ENCODE measurements around the gene PIGB. TPM values are rescaled to one million over a fixed set of nuclear protein-coding genes. Genes with fewer than 3 reads are reported as not detected.

PIGB gene
- total and polyA plus RNA-seq, 2 of the 13 experiments (the other 11 are each of a cell fraction or from before 2014, with no cell fraction given), result 14.5 to 19.1 TPM

- FAIRE-seq, result no peak
- ChIA-PET POLR2A (no interaction called here), CTCF (ENCODE audit: low intra/inter-chr PET ratio, low total read pairs) (no interaction called here)
- Histone ChIP-seq H3K9ac (ENCODE audit: insufficient read depth, low read depth, low read length) (no peak overlapping the region), H4K20me1 (ENCODE audit: insufficient read depth, low read length) (no peaks in the 10 kb centered on the region), H3K4me3 (replicated peaks in 1 of 3; ENCODE audit: insufficient read depth in 1 of 3, low read depth in 2 of 3, low read length in 3 of 3) (no peak overlapping the region), H3K9me3 (ENCODE audit: low read length) (no peaks in the 10 kb centered on the region), H3K4me2 (ENCODE audit: low read depth, low read length) (no peak overlapping the region), H3K79me2 (ENCODE audit: insufficient read depth, low read length) (no peaks in the 10 kb centered on the region), H3K27ac (ENCODE audit: extremely low read length, insufficient read depth, low read length) (no peak overlapping the region), H3K27me3 (ENCODE audit: control insufficient read depth in 1 of 2, insufficient read depth in 2 of 2, low read length in 2 of 2) (no peaks in the 10 kb centered on the region), H2AFZ (ENCODE audit: low read length) (no peak overlapping the region), H3K4me1 (ENCODE audit: insufficient read depth, low read length) (peaks cover 16% of the 10 kb centered on the region), H3K36me3 (replicated peaks in 1 of 2; ENCODE audit: control insufficient read depth in 1 of 2, insufficient read depth in 2 of 2, low read length in 2 of 2) (no peaks in the 10 kb centered on the region)
- in situ Hi-C loops (cut with HindIII; ENCODE audit: extremely low pct_ligation_motif_present, low pct_unique_long_range_greater_than_20kb) (no loop called here), intact Hi-C loops (cut with micrococcal nuclease; ENCODE audit: unreplicated experiment) (no loop called here)
- WGBS (ENCODE audit: low lambda C conversion rate), result 98% methylated on average over 6 of the region's 6 CpGs
- ATAC-seq, result no peak
- no peak for DNase-seq (ENCODE audit: low spot score)
- TF ChIP-seq ZNF138 (CRISPR knock-in tag; IDR thresholded peaks at IDR 0.05; ENCODE audit: low read depth) (no peak), ZSCAN29 (CRISPR knock-in tag; conservative IDR thresholded peaks at IDR 0.05) (no peak), ZNF441 (CRISPR knock-in tag; IDR thresholded peaks at IDR 0.05; ENCODE audit: borderline replicate concordance) (no peak), GLI4 (CRISPR knock-in tag; IDR thresholded peaks at IDR 0.05; ENCODE audit: borderline replicate concordance) (no peak), ZNF33A (CRISPR knock-in tag; IDR thresholded peaks at IDR 0.05; ENCODE audit: borderline replicate concordance) (no peak), SRSF9 (IDR thresholded peaks at IDR 0.05; ENCODE audit: borderline replicate concordance, insufficient read depth, low read depth, low read length, poor library complexity, severe bottlenecking) (no peak), ZSCAN25 (CRISPR knock-in tag; IDR thresholded peaks at IDR 0.05) (no peak), ZNF720 (CRISPR knock-in tag; IDR thresholded peaks at IDR 0.05) (no peak), ETS1 (CRISPR knock-in tag; IDR thresholded peaks at IDR 0.05) (no peak), ARNT2 (CRISPR knock-in tag; IDR thresholded peaks at IDR 0.05; ENCODE audit: low read depth) (no peak), HDAC1 (CRISPR knock-in tag; IDR thresholded peaks at IDR 0.05) (no peak), ZBTB43 (CRISPR knock-in tag; conservative IDR thresholded peaks at IDR 0.05) (no peak), ZNF253 (CRISPR knock-in tag; IDR thresholded peaks at IDR 0.05; ENCODE audit: borderline replicate concordance) (no peak), BRCA1 (CRISPR knock-in tag; IDR thresholded peaks at IDR 0.05) (no peak), MNT (IDR thresholded peaks at IDR 0.05) (no peak)
- BruUV-seq (replicated peaks), result no TSS peak
Observed at GRCh38 chr15:55283379-55284147, 35.5 kb upstream of the PIGB start.

Measured in HepG2 (cell line).